Transverse colon (tissue), 4 donors: ENCODE data around the gene XYLT1.

Experiments
- CTCF ChIP-seq, 5 experiments: fragments of 200-600 bp in 3 of 5; fragments of 450-650 bp in 2 of 5; sonication (generic) in 3 of 5; IDR thresholded peaks; 1 replicate in 2 of 5; 2 replicates in 3 of 5; pipeline ENCODE4 v1.5.1; 2016 to 2017; ENCODE audit warnings: antibody characterized with exemption in 5 of 5, inconsistent platforms in 3 of 5, mild to moderate bottlenecking in 2 of 5, moderate library complexity in 1 of 5
- EP300 ChIP-seq: sonication (generic); formaldehyde crosslinking; IDR thresholded peaks from one replicate; pipeline ENCODE4 v1.6.1; 2017; ENCODE audit warnings: antibody characterized with exemption, low read depth
- POLR2A ChIP-seq: fragments of 450-650 bp; IDR thresholded peaks from one replicate; pipeline ENCODE4 v1.6.1; 2016; ENCODE audit warnings: antibody characterized with exemption, mild to moderate bottlenecking, moderate library complexity
- POLR2AphosphoS5 ChIP-seq, 3 donors: sonication (generic); formaldehyde crosslinking; IDR thresholded peaks; one replicate each; pipeline ENCODE4 v1.6.1; 2016; ENCODE audit warnings: antibody characterized with exemption in 3 of 3

GRCh38 chr16:17225541-17225940, 245.2 kb downstream of the XYLT1 start:
- TF ChIP-seq POLR2AphosphoS5 (IDR thresholded peaks at IDR 0.05), result no peak
- TF ChIP-seq POLR2A, result no peak
- TF ChIP-seq CTCF (IDR thresholded peaks at IDR 0.05), result no peak
- TF ChIP-seq EP300, result no peak
